Gastrocnemius medialis (tissue), 4 donors: Measurements from ENCODE around the gene SDK2. TPM values are rescaled to one million over a fixed set of nuclear protein-coding genes. Genes with fewer than 3 reads are reported as not detected.

Experiments used
- ATAC-seq, 2 donors: fragments of 150-250 bp; one replicate each; pipeline ENCODE4 v1.9.1; 2016
- DNase-seq, 2 donors: peaks; one replicate each; pipeline ENCODE4 v3.0.0-alpha.2; 2019
- H3K27ac ChIP-seq, 4 donors: fragments of 200-600 bp; sonication (generic); 1 replicate in 1 of 4; 2 replicates in 3 of 4; pipeline ENCODE4 v1.5.1; 2016 to 2018; ENCODE audit warnings: mild to moderate bottlenecking in 2 of 4, moderate library complexity in 1 of 4
- H3K27me3 ChIP-seq, 3 donors: fragments of 200-600 bp; sonication (generic) in 2 of 3; 1 replicate in 1 of 3; 2 replicates in 2 of 3; pipeline versions ENCODE4 v1.5.1 to v1.6.0; 2016 to 2019; ENCODE audit warnings: mild to moderate bottlenecking in 1 of 3, moderate library complexity in 1 of 3
- H3K36me3 ChIP-seq, 2 donors: fragments of 200-600 bp; sonication (generic) in 1 of 2; one replicate each; pipeline ENCODE4 v1.5.1; 2017 to 2018
- H3K4me1 ChIP-seq, 2 donors: fragments of 200-600 bp; sonication (generic) in 1 of 2; one replicate each; pipeline ENCODE4 v1.5.1; 2016 to 2017; ENCODE audit warnings: mild to moderate bottlenecking in 2 of 2
- H3K4me3 ChIP-seq, 4 donors: fragments of 200-600 bp; sonication (generic) in 3 of 4; 1 replicate in 1 of 4; 2 replicates in 3 of 4; pipeline ENCODE4 v1.5.1; 2016 to 2019; ENCODE audit warnings: mild to moderate bottlenecking in 2 of 4
- H3K9me3 ChIP-seq, 3 donors: fragments of 200-600 bp; sonication (generic) in 2 of 3; 1 replicate in 1 of 3; 2 replicates in 2 of 3; pipeline ENCODE4 v1.5.1; 2016 to 2019
- CTCF ChIP-seq, 5 experiments: fragments of 450-650 bp in 3 of 5; fragments of 200-600 bp in 2 of 5; sonication (generic) in 2 of 5; IDR thresholded peaks in 4 of 5; conservative IDR thresholded peaks in 1 of 5; 1 replicate in 4 of 5; 2 replicates in 1 of 5; pipeline ENCODE4 v1.5.1; 2016 to 2019; ENCODE audit warnings: antibody characterized with exemption in 5 of 5, mild to moderate bottlenecking in 3 of 5, moderate library complexity in 3 of 5
- POLR2A ChIP-seq, 2 donors: fragments of 450-650 bp; IDR thresholded peaks; one replicate each; pipeline ENCODE4 v1.6.1; 2017; ENCODE audit warnings: antibody characterized with exemption in 2 of 2, mild to moderate bottlenecking in 2 of 2, moderate library complexity in 2 of 2
- in situ Hi-C, 4 donors: fragments of 200-750 bp; cut with MboI; loops; one replicate each; pipeline versions ENCODE4 v1.15.0 to v1.8.0; 2017; ENCODE audit warnings: low sequenced_read_pairs in 4 of 4
- intact Hi-C: fragments of 100-400 bp; cut with DNase I; formaldehyde crosslinking; loops from one replicate; pipeline ENCODE4 v1.15.1; 2023; ENCODE audit warnings: low total_unique reads
- total RNA-seq, 4 donors: library from RNA; depleted of rRNA; stranded (reverse); fragments of >200 nt; gene quantifications; one replicate each; pipeline versions ENCODE4 v1.1.0 to v1.2.3, GENCODE V29; 2016

Gene SDK2
- total RNA-seq, 4 donors from 2014 or later, result 0.02 to 0.31 (median 0.13) TPM

GRCh38 chr17:73419881-73420280 is 224.4 kb downstream of the SDK2 start:
- Histone ChIP-seq H3K27ac (no peak overlapping the region), H3K4me3 (no peak overlapping the region), H3K9me3 (no peaks in the 10 kb centered on the region), H3K36me3 (no peaks in the 10 kb centered on the region), H3K27me3 (no peaks in the 10 kb centered on the region), H3K4me1 (no peaks in the 10 kb centered on the region)
- DNase-seq, result no peak
- intact Hi-C loops, result no loop called here
- in situ Hi-C loops, result loop anchor here in 3 of 4 donors (10.0 kb wide), 2 partner anchors 285 to 755 kb away; no protein-coding TSS in a partner anchor
- TF ChIP-seq CTCF (IDR thresholded peaks at IDR 0.05 in 4 of 5, conservative IDR thresholded peaks at IDR 0.05 in 1 of 5) (no peak), POLR2A (IDR thresholded peaks at IDR 0.05) (no peak)
- no peak for ATAC-seq

GRCh38 chr17:73419051-73419450 is 225.2 kb downstream of the SDK2 start:
- intact Hi-C loops (no loop called here), in situ Hi-C loops (no loop called here)
- Histone ChIP-seq H3K9me3 (no peaks in the 10 kb centered on the region), H3K4me3 (no peak overlapping the region), H3K27me3 (no peaks in the 10 kb centered on the region), H3K36me3 (no peaks in the 10 kb centered on the region), H3K4me1 (no peaks in the 10 kb centered on the region), H3K27ac (no peak overlapping the region)
- DNase-seq, result no peak
- no peak for ATAC-seq
- TF ChIP-seq CTCF (IDR thresholded peaks at IDR 0.05 in 4 of 5, conservative IDR thresholded peaks at IDR 0.05 in 1 of 5), result no peak
- no peak for TF ChIP-seq POLR2A (IDR thresholded peaks at IDR 0.05)

- no peak overlapping the region for H3K27ac ChIP-seq
- TF ChIP-seq CTCF (IDR thresholded peaks at IDR 0.05 in 4 of 5, conservative IDR thresholded peaks at IDR 0.05 in 1 of 5) (no peak), POLR2A (IDR thresholded peaks at IDR 0.05) (no peak)
- H3K9me3 ChIP-seq, result no peaks in the 10 kb centered on the region
- ATAC-seq (no peak), DNase-seq (no peak)
- no peaks in the 10 kb centered on the region for H3K36me3 ChIP-seq
- H3K4me3 ChIP-seq, result no peak overlapping the region
- H3K4me1 ChIP-seq, result no peaks in the 10 kb centered on the region
- intact Hi-C loops, result no loop called here
- in situ Hi-C loops, result no loop called here
- no peaks in the 10 kb centered on the region for H3K27me3 ChIP-seq
Observed at GRCh38 chr17:73415782-73416181, 228.5 kb downstream of the SDK2 start.

- ATAC-seq (no peak), DNase-seq (no peak)
- intact Hi-C loops, result no loop called here
- no peaks in the 10 kb centered on the region for H3K36me3 ChIP-seq
- no peaks in the 10 kb centered on the region for H3K9me3 ChIP-seq
- TF ChIP-seq POLR2A (IDR thresholded peaks at IDR 0.05), result no peak
- TF ChIP-seq CTCF (IDR thresholded peaks at IDR 0.05 in 4 of 5, conservative IDR thresholded peaks at IDR 0.05 in 1 of 5), result no peak
- no peaks in the 10 kb centered on the region for H3K27me3 ChIP-seq
- H3K27ac ChIP-seq, result no peak overlapping the region
- no peak overlapping the region for H3K4me3 ChIP-seq
- no peaks in the 10 kb centered on the region for H3K4me1 ChIP-seq
- in situ Hi-C loops, result no loop called here
Observed at GRCh38 chr17:73414171-73414955, 229.9 kb downstream of the SDK2 start.
